Trophoblast cell (in vitro differentiated cells and primary cell): ENCODE results near the gene CCDC61.
A peak's percentile ranks its signal among the peaks of the same experiment; 100 is the strongest.

Experiments
- DNase-seq, 2 donors: peaks; one replicate each; pipeline ENCODE4 v3.0.0-alpha.2; 2016
- H2AFZ ChIP-seq: 2 replicates; pipeline ENCODE4 v1.6.1; 2013; ENCODE audit warnings: low read length, moderate library complexity, mild to moderate bottlenecking; ENCODE audit not compliant: insufficient read depth, poor library complexity
- H2AK5ac ChIP-seq: 2 replicates; pipeline ENCODE4 v1.6.1; 2013; ENCODE audit warnings: mild to moderate bottlenecking, low read length
- H2BK120ac ChIP-seq: 2 replicates; pipeline ENCODE4 v1.6.1; 2013; ENCODE audit warnings: low read length, mild to moderate bottlenecking, moderate library complexity; ENCODE audit not compliant: insufficient read depth, poor library complexity
- H2BK12ac ChIP-seq: 2 replicates; pipeline ENCODE4 v1.6.1; 2013; ENCODE audit warnings: mild to moderate bottlenecking, low read length, moderate library complexity
- H2BK5ac ChIP-seq: 2 replicates; pipeline ENCODE4 v1.6.1; 2013; ENCODE audit warnings: low read length, low read depth, moderate library complexity, mild to moderate bottlenecking; ENCODE audit not compliant: poor library complexity
- H3K14ac ChIP-seq: 2 replicates; pipeline ENCODE4 v1.6.1; 2013; ENCODE audit warnings: mild to moderate bottlenecking, low read length
- H3K18ac ChIP-seq: 2 replicates; pipeline ENCODE4 v1.6.1; 2013; ENCODE audit warnings: mild to moderate bottlenecking, low read length
- H3K23ac ChIP-seq: 2 replicates; pipeline ENCODE4 v1.6.1; 2013; ENCODE audit warnings: low read length
- H3K27ac ChIP-seq: 2 replicates; pipeline ENCODE4 v1.5.1; 2013; ENCODE audit warnings: low read depth, mild to moderate bottlenecking, inconsistent platforms, low read length, moderate library complexity
- H3K27me3 ChIP-seq: 2 replicates; pipeline ENCODE4 v1.6.1; 2013; ENCODE audit warnings: inconsistent platforms, mild to moderate bottlenecking, low read length, moderate library complexity; ENCODE audit not compliant: insufficient read depth
- H3K36me3 ChIP-seq, 2 experiments: 1 replicate in 1 of 2; 2 replicates in 1 of 2; pipeline ENCODE4 v1.6.1; 2013; ENCODE audit warnings: low read length in 2 of 2, mild to moderate bottlenecking in 2 of 2, moderate library complexity in 1 of 2; ENCODE audit not compliant: insufficient read depth in 2 of 2, control insufficient read depth in 1 of 2
- H3K4ac ChIP-seq: 2 replicates; pipeline ENCODE4 v1.6.1; 2013; ENCODE audit warnings: low read depth, mild to moderate bottlenecking, low read length, moderate library complexity
- H3K4me1 ChIP-seq, 2 experiments: 1 replicate in 1 of 2; 2 replicates in 1 of 2; pipeline ENCODE4 v1.6.1; 2013; ENCODE audit warnings: low read length in 2 of 2, mild to moderate bottlenecking in 2 of 2, moderate library complexity in 1 of 2; ENCODE audit not compliant: insufficient read depth in 2 of 2, control insufficient read depth in 1 of 2
- H3K4me2 ChIP-seq: 2 replicates; pipeline ENCODE4 v1.6.1; 2013; ENCODE audit warnings: inconsistent platforms, mild to moderate bottlenecking, low read length, moderate library complexity
- H3K4me3 ChIP-seq: 2 replicates; pipeline ENCODE4 v1.5.1; 2013; ENCODE audit warnings: mild to moderate bottlenecking, low read depth, low read length, inconsistent platforms
- H3K79me1 ChIP-seq: one replicate; pipeline ENCODE4 v1.6.1; 2013; ENCODE audit warnings: low read length
- H3K79me2 ChIP-seq: 2 replicates; pipeline ENCODE4 v1.6.1; 2013; ENCODE audit warnings: low read length, mild to moderate bottlenecking; ENCODE audit not compliant: control insufficient read depth, insufficient read depth, poor library complexity
- H3K9ac ChIP-seq: 2 replicates; pipeline ENCODE4 v1.6.1; 2013; ENCODE audit warnings: mild to moderate bottlenecking, low read length
- H3K9me3 ChIP-seq: 2 replicates; pipeline ENCODE4 v1.6.1; 2013; ENCODE audit warnings: low read depth, mild to moderate bottlenecking, control low read depth, inconsistent platforms, low read length; ENCODE audit not compliant: insufficient read depth
- H4K12ac ChIP-seq: 2 replicates; pipeline ENCODE4 v1.6.1; 2013; ENCODE audit warnings: low read depth, mild to moderate bottlenecking, low read length, moderate library complexity
- H4K8ac ChIP-seq: 2 replicates; pipeline ENCODE4 v1.6.1; 2013; ENCODE audit warnings: low read depth, mild to moderate bottlenecking, low read length, moderate library complexity
- H4K91ac ChIP-seq: one replicate; pipeline ENCODE4 v1.6.1; 2013; ENCODE audit warnings: low read depth, mild to moderate bottlenecking, low read length, moderate library complexity
- WGBS: extraction: QIAGEN DNeasy Blood & Tissue Kit; methylation state at CpG from one replicate; pipeline ENCODE4 v1.1.7; 2013; ENCODE audit warnings: missing lambda C conversion rate; ENCODE audit not compliant: insufficient read length, insufficient coverage; ENCODE audit errors: extremely low coverage; 5-methylcytosine and 5-hydroxymethylcytosine counted together

CCDC61 gene

GRCh38 chr19:46006411-46006810, 11.1 kb downstream of the CCDC61 start:
- Histone ChIP-seq H4K12ac (no peak overlapping the region), H2BK5ac (no peak overlapping the region), H2AFZ (no peak overlapping the region), H3K4me3 (no peak overlapping the region), H3K36me3 (peaks cover 4 to 9% of the 10 kb centered on the region in 2 experiments), H4K8ac (no peak overlapping the region), H2BK120ac (no peak overlapping the region), H3K4me2 (no peak overlapping the region), H2AK5ac (no peak overlapping the region), H3K27ac (no peak overlapping the region), H3K9me3 (no peaks in the 10 kb centered on the region), H3K79me1 (no peaks in the 10 kb centered on the region), H4K91ac (no peak overlapping the region), H3K79me2 (no peaks in the 10 kb centered on the region), H3K4ac (no peak overlapping the region), H3K18ac (no peak overlapping the region), H3K4me1 (no peaks in the 10 kb centered on the region), H2BK12ac (no peak overlapping the region), H3K23ac (no peak overlapping the region), H3K27me3 (no peaks in the 10 kb centered on the region), H3K14ac (no peak overlapping the region), H3K9ac (no peak overlapping the region)
- no CpG with 5 or more reads among the region's 13 CpGs for WGBS
- DNase-seq = no peak

DNA sequence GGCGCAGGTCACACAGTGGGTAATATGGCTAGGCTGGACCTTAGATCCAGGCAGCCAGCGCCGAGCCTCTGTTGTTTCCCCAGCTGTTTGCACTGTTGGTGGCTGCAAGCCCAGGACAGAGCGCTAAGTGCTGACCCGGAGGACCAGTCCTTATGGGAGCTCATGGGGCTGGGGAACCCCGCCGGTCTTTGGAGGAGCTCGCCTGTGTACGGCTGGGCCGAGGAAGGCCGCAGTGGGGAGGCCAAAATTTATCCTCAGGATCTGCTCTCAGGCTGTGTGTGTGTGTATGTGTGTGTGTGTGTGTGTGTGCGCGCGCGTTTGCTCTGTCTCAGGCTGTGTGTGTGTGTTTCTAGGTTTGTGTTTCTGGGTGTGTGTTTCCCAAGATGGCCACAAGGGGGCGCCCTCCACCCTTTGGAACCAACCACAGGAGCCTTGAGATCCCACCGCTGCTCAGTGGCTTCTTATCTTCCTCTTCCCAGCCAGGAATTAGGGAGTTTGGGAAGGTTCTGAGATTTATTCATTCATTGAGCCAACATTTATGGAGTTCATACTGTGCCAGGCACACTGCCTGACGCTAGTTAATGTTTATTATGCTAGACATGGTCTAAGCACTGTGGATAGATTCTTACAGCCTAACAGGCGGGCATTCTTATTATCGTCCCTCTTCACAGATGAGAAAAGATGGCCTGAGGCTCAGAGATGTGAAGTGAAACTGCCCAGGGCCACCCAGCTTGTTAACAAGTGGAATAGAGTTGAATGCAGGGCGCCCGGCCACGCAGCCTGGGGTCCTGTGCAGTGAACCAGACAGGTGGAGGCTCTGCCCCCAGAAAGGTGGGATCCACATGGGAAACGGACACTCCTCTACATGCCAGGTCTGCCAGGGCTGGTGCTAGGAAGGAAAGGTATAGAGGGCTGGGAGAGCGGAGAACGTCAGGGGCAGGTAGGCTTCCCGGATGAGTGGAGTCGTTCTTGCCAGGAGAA, 14.6 kb downstream of the CCDC61 start:
- H3K14ac ChIP-seq = no peak overlapping the region
- H2AK5ac ChIP-seq = no peak overlapping the region
- no peak overlapping the region for H3K9ac ChIP-seq
- no peak overlapping the region for H4K8ac ChIP-seq
- no peak overlapping the region for H2BK5ac ChIP-seq
- H3K23ac ChIP-seq = no peak overlapping the region
- H2BK12ac ChIP-seq = no peak overlapping the region
- peaks cover 4 to 9% of the 10 kb centered on the region in 2 experiments for H3K36me3 ChIP-seq
- peaks cover 2% of the 10 kb centered on the region for H3K9me3 ChIP-seq
- H3K79me1 ChIP-seq = no peaks in the 10 kb centered on the region
- no peak overlapping the region for H3K27ac ChIP-seq
- H2BK120ac ChIP-seq = no peak overlapping the region
- H4K91ac ChIP-seq = no peak overlapping the region
- WGBS = no CpG with 5 or more reads among the region's 28 CpGs
- H3K18ac ChIP-seq = no peak overlapping the region
- H3K4me3 ChIP-seq = no peak overlapping the region
- DNase-seq = peak; percentile 24 to 76
- no peak overlapping the region for H2AFZ ChIP-seq
- no peaks in the 10 kb centered on the region for H3K79me2 ChIP-seq
- H3K4me1 ChIP-seq = peaks cover 3% of the 10 kb centered on the region in 2 experiments
- H3K4me2 ChIP-seq = no peak overlapping the region
- peaks cover 5% of the 10 kb centered on the region for H3K27me3 ChIP-seq
- no peak overlapping the region for H4K12ac ChIP-seq
- H3K4ac ChIP-seq = no peak overlapping the region

DNA sequence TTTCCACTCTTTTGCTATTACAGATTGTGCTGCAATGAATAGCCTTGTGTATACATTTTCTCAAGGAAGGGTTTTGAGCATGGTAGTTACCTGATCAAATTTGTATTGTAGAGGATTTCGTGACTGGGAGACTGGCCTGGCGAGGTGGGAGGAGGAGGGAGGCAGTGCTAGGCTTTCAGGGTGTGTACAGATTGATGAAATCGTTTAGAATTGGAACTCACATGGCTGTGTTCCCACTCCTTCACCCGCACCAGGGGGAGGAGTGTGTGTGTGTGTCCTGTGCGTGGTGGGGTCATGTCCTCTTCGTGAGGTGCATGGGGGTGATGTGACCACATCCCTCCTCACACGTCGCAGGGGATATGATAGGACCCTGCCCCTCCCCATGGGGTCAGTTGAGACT, 19.3 kb downstream of the CCDC61 start:
- Histone ChIP-seq H3K27ac (no peak overlapping the region), H3K9me3 (peaks cover 5% of the 10 kb centered on the region), H2AFZ (no peak overlapping the region), H4K8ac (no peak overlapping the region), H3K23ac (no peak overlapping the region), H4K12ac (no peak overlapping the region), H2BK5ac (no peak overlapping the region), H3K4me3 (no peak overlapping the region), H3K27me3 (peaks cover 21% of the 10 kb centered on the region), H3K4ac (no peak overlapping the region), H4K91ac (no peak overlapping the region), H3K79me1 (no peaks in the 10 kb centered on the region), H2BK12ac (no peak overlapping the region), H3K4me2 (peak overlapping the region; percentile 69), H3K79me2 (peaks cover 2% of the 10 kb centered on the region), H3K14ac (no peak overlapping the region), H3K4me1 (peaks cover 12 to 19% of the 10 kb centered on the region in 2 experiments), H2AK5ac (no peak overlapping the region), H3K18ac (no peak overlapping the region), H3K36me3 (peaks cover 4 to 9% of the 10 kb centered on the region in 2 experiments), H3K9ac (no peak overlapping the region), H2BK120ac (no peak overlapping the region)
- DNase-seq = no peak
- WGBS = no CpG with 5 or more reads among the region's 8 CpGs

DNA sequence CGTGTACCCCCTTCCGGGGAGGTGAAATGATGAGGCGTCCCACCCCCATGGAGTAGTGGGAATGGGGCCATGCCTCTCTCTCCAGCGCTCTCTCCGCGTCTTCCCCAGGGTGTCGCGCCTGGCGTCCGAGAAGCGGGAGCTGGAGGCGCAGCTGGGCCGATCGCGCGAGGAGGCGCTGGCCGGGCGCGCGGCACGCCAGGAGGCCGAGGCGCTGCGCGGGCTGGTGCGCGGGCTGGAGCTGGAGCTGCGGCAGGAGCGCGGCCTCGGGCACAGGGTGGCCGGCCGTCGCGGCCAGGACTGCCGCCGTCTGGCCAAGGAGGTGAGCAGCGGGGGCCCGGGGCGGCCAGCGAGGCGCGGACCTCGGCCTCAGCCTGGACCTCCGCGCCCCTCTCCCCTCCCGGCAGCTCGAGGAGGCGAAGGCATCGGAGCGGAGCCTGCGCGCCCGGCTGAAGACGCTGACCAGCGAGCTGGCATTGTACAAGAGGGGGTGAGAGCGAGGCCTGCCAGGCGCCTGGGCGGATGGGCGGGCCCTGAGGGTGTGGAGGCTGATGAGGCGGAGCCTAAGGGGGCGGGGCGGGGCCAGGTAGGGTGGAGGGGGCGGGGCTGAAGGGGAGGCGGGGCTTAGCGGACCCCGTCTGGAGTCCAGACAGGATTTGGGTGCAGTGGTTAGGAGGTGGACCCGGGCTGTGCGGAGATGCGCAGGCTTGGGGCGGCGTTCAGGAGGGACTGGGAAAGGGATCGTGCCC, 19.8 kb downstream of the CCDC61 start:
- Histone ChIP-seq H4K91ac (no peak overlapping the region), H4K8ac (no peak overlapping the region), H2BK5ac (no peak overlapping the region), H3K4me1 (peaks cover 12 to 19% of the 10 kb centered on the region in 2 experiments), H3K14ac (no peak overlapping the region), H4K12ac (no peak overlapping the region), H3K4me3 (peak overlapping the region; percentile 35), H3K9me3 (peaks cover 5% of the 10 kb centered on the region), H3K27ac (no peak overlapping the region), H2BK12ac (no peak overlapping the region), H2AFZ (no peak overlapping the region), H3K79me1 (no peaks in the 10 kb centered on the region), H3K4ac (no peak overlapping the region), H2BK120ac (no peak overlapping the region), H2AK5ac (no peak overlapping the region), H3K9ac (no peak overlapping the region), H3K4me2 (peak overlapping the region; percentile 69), H3K79me2 (peaks cover 2% of the 10 kb centered on the region), H3K27me3 (peaks cover 21% of the 10 kb centered on the region), H3K18ac (no peak overlapping the region), H3K23ac (no peak overlapping the region), H3K36me3 (peaks cover 4 to 9% of the 10 kb centered on the region in 2 experiments)
- DNase-seq = peak in 1 of 2 donors; percentile 40
- no CpG with 5 or more reads among the region's 74 CpGs for WGBS
